Gastrocnemius medialis (tissue), 4 donors: ENCODE measurements around the gene MED13L.

Experiments used
- POLR2A ChIP-seq, 2 donors: fragments of 450-650 bp; IDR thresholded peaks; one replicate each; pipeline ENCODE4 v1.6.1; 2017; ENCODE audit warnings: antibody characterized with exemption in 2 of 2, mild to moderate bottlenecking in 2 of 2, moderate library complexity in 2 of 2
- TF ChIP-seq, protein P1 (sequence below), 5 experiments: fragments of 450-650 bp in 3 of 5; fragments of 200-600 bp in 2 of 5; sonication (generic) in 2 of 5; IDR thresholded peaks in 4 of 5; conservative IDR thresholded peaks in 1 of 5; 1 replicate in 4 of 5; 2 replicates in 1 of 5; pipeline ENCODE4 v1.5.1; 2016 to 2019; ENCODE audit warnings: antibody characterized with exemption in 5 of 5, mild to moderate bottlenecking in 3 of 5, moderate library complexity in 3 of 5

- TF ChIP-seq, protein P1, sequence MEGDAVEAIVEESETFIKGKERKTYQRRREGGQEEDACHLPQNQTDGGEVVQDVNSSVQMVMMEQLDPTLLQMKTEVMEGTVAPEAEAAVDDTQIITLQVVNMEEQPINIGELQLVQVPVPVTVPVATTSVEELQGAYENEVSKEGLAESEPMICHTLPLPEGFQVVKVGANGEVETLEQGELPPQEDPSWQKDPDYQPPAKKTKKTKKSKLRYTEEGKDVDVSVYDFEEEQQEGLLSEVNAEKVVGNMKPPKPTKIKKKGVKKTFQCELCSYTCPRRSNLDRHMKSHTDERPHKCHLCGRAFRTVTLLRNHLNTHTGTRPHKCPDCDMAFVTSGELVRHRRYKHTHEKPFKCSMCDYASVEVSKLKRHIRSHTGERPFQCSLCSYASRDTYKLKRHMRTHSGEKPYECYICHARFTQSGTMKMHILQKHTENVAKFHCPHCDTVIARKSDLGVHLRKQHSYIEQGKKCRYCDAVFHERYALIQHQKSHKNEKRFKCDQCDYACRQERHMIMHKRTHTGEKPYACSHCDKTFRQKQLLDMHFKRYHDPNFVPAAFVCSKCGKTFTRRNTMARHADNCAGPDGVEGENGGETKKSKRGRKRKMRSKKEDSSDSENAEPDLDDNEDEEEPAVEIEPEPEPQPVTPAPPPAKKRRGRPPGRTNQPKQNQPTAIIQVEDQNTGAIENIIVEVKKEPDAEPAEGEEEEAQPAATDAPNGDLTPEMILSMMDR (IDR thresholded peaks at IDR 0.05 in 4 of 5, conservative IDR thresholded peaks at IDR 0.05 in 1 of 5) = no peak
- TF ChIP-seq POLR2A (IDR thresholded peaks at IDR 0.05) = no peak
These were observed 11.3 kb downstream of the MED13L start for GRCh38 chr12:116266168-116266601.
